Natural killer cell treated with Interleukin-12 subunit alpha and Interleukin-12 subunit beta and Interleukin-15 and Interleukin-18, amount 100 ng/mL, for 72 hours (primary cell): ENCODE results near the gene MAP3K12. TPM values are rescaled to one million over a fixed set of nuclear protein-coding genes. Genes with fewer than 3 reads are reported as not detected.
A peak's percentile ranks its signal among the peaks of the same experiment; 100 is the strongest.
"Not testable (repeated sequence)": the region's sequence is repeated elsewhere in the genome, so short reads cannot be mapped to it uniquely, and the experiment has no call there.

Experiments
- ATAC-seq, 2 donors: fragments of 150-1000 bp; cut with Tn5 transposase in 1 of 2; sonication (Bioruptor Pico), chemical (Tn5 transposase) in 1 of 2; 2 replicates each; pipeline ENCODE4 v1.10.0; 2021
- DNase-seq: peaks from one replicate; pipeline ENCODE4 v3.0.0; 2022; ENCODE audit warnings: low spot score
- H3K27ac Mint-ChIP-seq, 2 donors: 1 replicate in 1 of 2; 2 replicates in 1 of 2; pipeline ENCODE4 v1.8.0; 2022; ENCODE audit warnings: mixed read lengths in 2 of 2, mild to moderate bottlenecking in 1 of 2, moderate library complexity in 1 of 2
- H3K27me3 Mint-ChIP-seq, 2 donors: 1 replicate in 1 of 2; 2 replicates in 1 of 2; pipeline ENCODE4 v1.8.0; 2022; ENCODE audit warnings: mixed read lengths in 2 of 2
- H3K36me3 Mint-ChIP-seq: one replicate; pipeline ENCODE4 v1.8.0; 2022; ENCODE audit warnings: mixed read lengths
- H3K4me1 Mint-ChIP-seq, 2 donors: 1 replicate in 1 of 2; 2 replicates in 1 of 2; pipeline ENCODE4 v1.8.0; 2022; ENCODE audit warnings: low read depth in 2 of 2, mixed read lengths in 2 of 2, mild to moderate bottlenecking in 1 of 2
- H3K4me3 Mint-ChIP-seq: one replicate; pipeline ENCODE4 v1.8.0; 2022; ENCODE audit warnings: mixed read lengths
- H3K9me3 Mint-ChIP-seq: 2 replicates; pipeline ENCODE4 v1.8.0; 2022; ENCODE audit warnings: mixed read lengths
- total RNA-seq, 2 donors: library from RNA; stranded (reverse); gene quantifications; one replicate each; pipeline ENCODE4 v1.2.3, GENCODE V29; 2022

Gene MAP3K12
- total RNA-seq, 2 donors from 2014 or later: 13.1 to 13.3 TPM

DNA sequence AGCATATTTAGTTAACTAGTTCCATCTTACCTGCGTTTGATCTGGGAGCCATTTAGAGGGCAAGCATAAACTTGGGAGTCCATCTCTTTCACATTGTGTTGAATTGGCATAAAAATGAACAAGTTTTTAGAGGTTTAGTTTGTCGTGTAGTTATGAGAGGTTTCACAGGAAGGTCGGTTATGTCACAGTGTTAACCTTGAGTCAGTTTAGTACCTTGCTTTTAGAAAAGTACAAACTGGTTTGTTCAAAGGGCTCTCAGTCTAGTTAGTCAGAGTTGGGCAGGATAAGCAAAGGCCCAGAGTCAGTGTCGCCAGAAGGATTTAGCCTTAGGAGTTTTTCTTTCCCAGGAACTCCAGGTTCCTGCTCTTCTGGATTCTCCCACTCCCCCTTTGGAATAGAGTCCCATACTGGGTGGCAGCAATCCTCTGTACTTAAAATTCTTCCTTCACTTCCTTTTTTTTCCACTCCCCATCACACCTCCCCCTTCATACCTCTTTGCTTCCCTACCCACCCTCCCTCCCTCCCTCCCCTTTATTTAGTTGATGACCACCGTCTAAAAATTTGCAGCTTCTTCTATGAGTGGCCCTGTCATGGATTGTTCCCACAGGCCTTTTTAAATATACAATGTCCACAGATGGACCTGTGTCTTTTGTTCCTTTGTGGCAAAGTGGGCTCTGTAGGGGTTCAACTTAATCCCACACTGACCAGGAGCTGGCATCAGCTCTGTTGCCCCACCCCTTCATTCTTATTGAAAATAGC is 35.3 kb downstream of the MAP3K12 start:
- Mint-ChIP-seq H3K27me3 (no peaks in the 10 kb centered on the region), H3K4me3 (no peak overlapping the region), H3K9me3 (no peaks in the 10 kb centered on the region), H3K27ac (peak overlapping the region in 1 of 2 donors; percentile 14), H3K4me1 (peaks cover 39 to 49% of the 10 kb centered on the region in 2 donors), H3K36me3 (peaks cover 74% of the 10 kb centered on the region)
- DNase-seq (no peak), ATAC-seq (no peak)

DNA sequence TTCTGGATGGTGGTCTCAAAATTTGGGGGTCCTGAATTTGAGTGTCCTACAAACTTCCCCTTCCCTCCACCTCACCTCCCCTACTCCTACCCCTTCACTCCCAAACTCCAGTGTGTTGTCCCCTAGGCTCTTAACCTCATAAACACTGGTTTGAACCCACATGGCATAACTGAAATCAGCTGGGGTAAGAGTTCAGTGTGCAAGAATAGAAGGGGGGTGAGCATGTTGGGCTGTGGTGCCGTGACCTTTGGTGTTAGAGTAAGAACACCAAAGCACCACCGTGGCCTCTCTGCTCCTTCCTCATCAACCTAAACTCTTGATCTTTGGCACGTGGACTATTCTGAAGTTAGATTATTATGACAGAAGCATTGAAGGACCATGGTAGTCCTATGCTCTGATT is 36.3 kb downstream of the MAP3K12 start:
- Mint-ChIP-seq H3K27me3 (no peaks in the 10 kb centered on the region), H3K27ac (no peak overlapping the region), H3K36me3 (peaks cover 68% of the 10 kb centered on the region), H3K9me3 (no peaks in the 10 kb centered on the region), H3K4me1 (peaks cover 39 to 41% of the 10 kb centered on the region in 2 donors), H3K4me3 (no peak overlapping the region)
- no peak for DNase-seq
- ATAC-seq: no peak

DNA sequence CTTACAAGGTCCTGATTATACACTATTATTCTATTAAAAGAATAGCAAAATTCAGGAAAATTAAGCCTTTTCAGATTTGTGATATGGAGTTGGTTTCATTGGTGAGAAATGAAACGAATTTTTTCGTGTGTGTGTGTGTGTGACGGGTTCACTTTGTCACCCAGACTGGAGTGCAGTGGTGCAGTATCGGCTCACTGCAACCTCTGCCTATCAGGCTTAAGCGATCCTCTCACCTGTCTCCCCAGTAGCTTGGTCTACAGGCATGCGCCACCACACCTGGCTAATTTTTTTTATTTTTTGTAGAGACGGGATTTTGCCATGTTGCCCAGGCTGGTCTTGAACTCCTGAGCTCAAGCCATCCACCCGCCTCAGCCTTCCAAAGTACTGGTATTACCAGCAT is 37.7 kb downstream of the MAP3K12 start:
- DNase-seq: no peak
- Mint-ChIP-seq H3K36me3 (peaks cover 57% of the 10 kb centered on the region), H3K4me1 (peaks cover 31 to 34% of the 10 kb centered on the region in 2 donors), H3K9me3 (no peaks in the 10 kb centered on the region), H3K27ac (no peak overlapping the region), H3K4me3 (no peak overlapping the region), H3K27me3 (no peaks in the 10 kb centered on the region)
- ATAC-seq: no peak

- Mint-ChIP-seq H3K36me3 (peaks cover 54% of the 10 kb centered on the region), H3K27me3 (no peaks in the 10 kb centered on the region), H3K4me3 (no peak overlapping the region), H3K4me1 (peaks cover 29 to 35% of the 10 kb centered on the region in 2 donors), H3K27ac (peak overlapping the region; percentile 2 to 36), H3K9me3 (no peaks in the 10 kb centered on the region)
- DNase-seq (no peak), ATAC-seq (no peak)
Measured at GRCh38 chr12:53461059-53461458, 38.2 kb downstream of the MAP3K12 start.

- peaks cover 63% of the 10 kb centered on the region for H3K36me3 Mint-ChIP-seq
- H3K27ac Mint-ChIP-seq: peak overlapping the region in 1 of 2 donors; percentile 37
- no peaks in the 10 kb centered on the region for H3K9me3 Mint-ChIP-seq
- peaks cover 35 to 43% of the 10 kb centered on the region in 2 donors for H3K4me1 Mint-ChIP-seq
- no peak overlapping the region for H3K4me3 Mint-ChIP-seq
- ATAC-seq: no peak
- no peaks in the 10 kb centered on the region for H3K27me3 Mint-ChIP-seq
- DNase-seq: no peak
Measured at GRCh38 chr12:53459097-53459496, 40.2 kb downstream of the MAP3K12 start.

DNA sequence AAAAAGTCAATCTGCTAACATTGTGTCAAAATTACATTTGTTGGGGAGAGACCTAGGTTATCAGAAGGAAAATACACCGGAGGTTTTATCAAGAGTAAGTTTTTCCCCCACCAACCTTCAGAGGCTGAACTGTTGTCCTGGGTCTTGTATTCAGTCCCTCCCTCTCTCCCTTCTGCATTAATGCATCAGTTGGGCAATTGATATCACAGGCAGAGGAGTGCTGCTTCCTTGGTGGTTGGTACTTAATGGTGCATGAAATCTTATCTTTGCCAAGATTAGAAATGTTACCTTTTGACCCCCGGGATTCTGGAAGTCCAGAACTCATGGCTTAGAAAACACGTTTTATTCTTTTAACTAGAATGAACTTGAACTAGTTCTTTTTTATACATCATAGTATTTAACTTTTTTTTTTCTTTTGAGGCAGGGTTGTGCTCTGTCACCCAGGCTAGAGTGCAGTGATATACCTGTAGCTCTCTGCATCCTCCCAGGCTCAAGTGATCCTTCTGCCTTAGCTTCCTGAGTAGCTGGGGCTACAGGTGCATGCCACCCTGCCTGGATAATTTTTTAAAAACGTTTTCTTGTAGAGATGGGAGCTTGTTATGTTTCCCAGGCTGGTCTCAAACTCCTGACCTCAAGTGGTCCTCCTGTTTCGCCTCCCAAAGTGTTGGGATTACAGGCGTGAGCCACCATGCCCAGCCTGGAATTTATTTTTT is 42.4 kb downstream of the MAP3K12 start:
- Mint-ChIP-seq H3K27ac (no peak overlapping the region), H3K9me3 (no peaks in the 10 kb centered on the region), H3K4me1 (peaks cover 44 to 48% of the 10 kb centered on the region in 2 donors), H3K36me3 (peaks cover 56% of the 10 kb centered on the region), H3K4me3 (no peak overlapping the region), H3K27me3 (no peaks in the 10 kb centered on the region)
- ATAC-seq (no peak), DNase-seq (no peak)

- no peak for ATAC-seq
- Mint-ChIP-seq H3K4me3 (peak overlapping the region; percentile 77), H3K4me1 (peaks cover 36 to 41% of the 10 kb centered on the region in 2 donors), H3K9me3 (no peaks in the 10 kb centered on the region), H3K27ac (peak overlapping the region; percentile 69 to 83), H3K36me3 (peaks cover 39% of the 10 kb centered on the region), H3K27me3 (no peaks in the 10 kb centered on the region)
- DNase-seq: no peak
Measured at GRCh38 chr12:53454707-53455106, 44.6 kb downstream of the MAP3K12 start.

DNA sequence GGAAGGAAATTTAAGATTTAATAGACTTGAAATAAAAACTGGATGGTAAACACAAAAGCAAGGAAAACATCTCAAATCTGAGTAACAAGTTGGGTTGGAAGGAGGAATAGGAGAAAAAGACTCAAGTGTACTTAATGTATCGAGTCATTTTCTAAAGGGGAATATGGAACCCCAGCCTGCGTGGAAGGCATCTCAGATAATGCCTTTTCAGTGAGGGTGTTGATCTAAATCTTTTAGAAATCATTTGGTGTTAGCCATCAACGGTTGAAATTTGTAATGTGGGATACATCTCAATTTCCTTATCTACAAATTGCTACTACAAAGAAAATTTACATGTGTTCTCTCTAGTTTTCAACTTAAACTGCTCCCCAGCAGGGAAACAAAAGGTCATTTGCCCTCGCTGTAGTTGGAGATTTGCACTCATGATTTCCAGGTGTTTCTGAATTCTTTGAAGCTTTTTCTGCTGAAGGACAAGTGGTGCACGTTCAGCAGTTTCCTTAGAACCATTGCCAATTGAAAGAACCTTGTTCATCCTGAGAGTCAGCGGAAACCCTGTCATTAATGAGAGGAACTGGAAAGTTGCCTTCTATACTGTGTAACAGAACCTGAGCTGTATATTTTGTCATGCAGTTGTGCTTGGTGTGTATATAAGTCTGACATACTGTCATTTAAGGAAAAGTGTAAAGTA is 45.2 kb downstream of the MAP3K12 start:
- Mint-ChIP-seq H3K4me3 (peak overlapping the region; percentile 77), H3K27ac (peak overlapping the region; percentile 69 to 83), H3K36me3 (peaks cover 36% of the 10 kb centered on the region), H3K9me3 (no peaks in the 10 kb centered on the region), H3K27me3 (no peaks in the 10 kb centered on the region), H3K4me1 (peaks cover 36 to 40% of the 10 kb centered on the region in 2 donors)
- ATAC-seq: no peak
- no peak for DNase-seq

GRCh38 chr12:53452159-53453077 is 46.8 kb downstream of the MAP3K12 start:
- H3K4me1 Mint-ChIP-seq: peaks cover 36% of the 10 kb centered on the region in 2 donors
- H3K27ac Mint-ChIP-seq: peak overlapping the region; percentile 69 to 83
- DNase-seq (peak; percentile 80), ATAC-seq (peak; percentile 70)
- no peaks in the 10 kb centered on the region for H3K9me3 Mint-ChIP-seq
- H3K36me3 Mint-ChIP-seq: peaks cover 33% of the 10 kb centered on the region
- H3K4me3 Mint-ChIP-seq: peak overlapping the region; percentile 77
- no peaks in the 10 kb centered on the region for H3K27me3 Mint-ChIP-seq

GRCh38 chr12:53451661-53452158 is 47.5 kb downstream of the MAP3K12 start, which contains the start of gene PCBP2:
Gene PCBP2 (plus strand): TSS chr12:53452102. CDS start chr12:53454801, 2,699 bp downstream.
- H3K4me1 Mint-ChIP-seq: peaks cover 35 to 36% of the 10 kb centered on the region in 2 donors
- H3K36me3 Mint-ChIP-seq: peaks cover 32% of the 10 kb centered on the region
- H3K4me3 Mint-ChIP-seq: peak within 1 kb of the TSS; percentile 77
- no peaks in the 10 kb centered on the region for H3K9me3 Mint-ChIP-seq
- H3K27me3 Mint-ChIP-seq: no peaks in the 10 kb centered on the region
- DNase-seq: peak; percentile 99
- ATAC-seq: peak; percentile 97 to 98
- H3K27ac Mint-ChIP-seq: peak within 1 kb of the TSS; percentile 69 to 83

DNA sequence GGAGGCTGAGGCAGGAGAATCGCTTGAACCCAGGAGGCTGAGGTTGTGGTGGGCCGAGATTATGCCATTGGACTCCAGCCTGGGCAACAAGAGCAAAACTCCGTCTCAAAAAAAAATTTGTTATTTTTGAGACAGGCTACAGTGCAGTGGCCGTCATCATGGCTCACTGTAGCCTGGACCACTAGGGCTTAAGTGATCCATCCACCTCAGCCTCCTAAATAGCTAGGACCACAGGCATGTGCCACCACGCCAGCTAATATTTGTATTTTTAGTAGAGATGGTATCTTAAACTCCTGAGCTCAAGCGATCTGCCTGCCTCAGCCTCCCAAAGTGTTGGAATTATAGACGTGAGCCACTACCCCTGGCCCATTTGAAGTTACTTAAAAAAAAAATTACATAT is 48.3 kb downstream of the MAP3K12 start:
- Mint-ChIP-seq H3K4me3 (no peak overlapping the region), H3K9me3 (no peaks in the 10 kb centered on the region), H3K4me1 (peaks cover 39 to 44% of the 10 kb centered on the region in 2 donors), H3K27me3 (no peaks in the 10 kb centered on the region), H3K27ac (no peak overlapping the region), H3K36me3 (peaks cover 37% of the 10 kb centered on the region)
- DNase-seq (no peak), ATAC-seq (no peak)

DNA sequence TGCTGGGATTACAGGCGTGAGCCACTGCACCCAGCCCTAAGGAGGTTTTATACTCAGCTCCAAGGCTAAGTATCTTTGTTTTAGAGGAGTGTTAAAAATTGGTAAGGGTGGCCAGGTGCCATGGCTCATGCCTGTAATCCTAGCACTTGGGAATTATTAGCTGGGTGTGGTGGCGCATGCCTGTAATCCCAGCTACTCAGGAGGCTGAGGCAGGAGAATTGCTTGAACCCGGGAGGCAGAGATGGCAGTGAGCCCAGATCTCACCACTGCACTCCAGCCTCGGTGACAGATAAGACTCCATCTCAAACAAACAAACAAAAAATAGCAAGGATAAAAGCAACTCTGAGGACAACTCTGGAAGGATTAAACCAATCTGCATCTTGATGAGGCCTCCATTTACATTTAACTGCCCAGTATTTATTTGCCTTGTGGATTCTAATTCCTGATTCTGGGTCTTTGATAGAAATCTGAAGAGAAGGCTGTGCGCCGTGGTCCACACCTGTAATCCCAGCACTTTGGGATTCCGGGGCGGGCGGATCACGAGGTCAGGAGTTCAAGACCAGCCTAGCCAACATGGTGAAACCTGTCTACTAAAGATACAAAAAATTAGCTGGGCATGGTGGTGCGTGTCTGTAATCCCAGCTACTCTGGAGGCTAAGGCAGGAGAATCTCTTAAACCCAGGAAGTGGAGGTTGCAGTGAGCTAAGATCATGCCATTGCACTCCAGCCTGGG is 54.5 kb downstream of the MAP3K12 start:
- DNase-seq, H3K9me3 Mint-ChIP-seq, ATAC-seq, H3K27me3 Mint-ChIP-seq: not testable (repeated sequence)
- Mint-ChIP-seq H3K27ac (peak overlapping the region in 1 of 2 donors; percentile 53), H3K4me3 (peak overlapping the region; percentile 20), H3K4me1 (peaks cover 31 to 41% of the 10 kb centered on the region in 2 donors), H3K36me3 (peaks cover 18% of the 10 kb centered on the region)
